Cardiac fibroblast (primary cell): Measurements from ENCODE around the gene EEPD1.

Experiments used
- DNase-seq, 2 donors: peaks; one replicate each; pipeline versions ENCODE4 v3.0.0 to v3.0.0-alpha.2; 2010; ENCODE audit warnings: low read depth in 2 of 2
- H3K4me3 ChIP-seq, 2 donors: replicated peaks in 1 of 2; 1 replicate in 1 of 2; 2 replicates in 1 of 2; pipeline ENCODE4 v1.5.1; 2011; ENCODE audit warnings: low read depth in 2 of 2, low read length in 2 of 2, mild to moderate bottlenecking in 2 of 2, moderate library complexity in 1 of 2
- TF ChIP-seq, protein P1 (sequence below): IDR thresholded peaks from one replicate; pipeline ENCODE4 v1.5.1; 2011; ENCODE audit warnings: low read depth, mild to moderate bottlenecking, low read length, inconsistent platforms

The EEPD1 gene

DNA sequence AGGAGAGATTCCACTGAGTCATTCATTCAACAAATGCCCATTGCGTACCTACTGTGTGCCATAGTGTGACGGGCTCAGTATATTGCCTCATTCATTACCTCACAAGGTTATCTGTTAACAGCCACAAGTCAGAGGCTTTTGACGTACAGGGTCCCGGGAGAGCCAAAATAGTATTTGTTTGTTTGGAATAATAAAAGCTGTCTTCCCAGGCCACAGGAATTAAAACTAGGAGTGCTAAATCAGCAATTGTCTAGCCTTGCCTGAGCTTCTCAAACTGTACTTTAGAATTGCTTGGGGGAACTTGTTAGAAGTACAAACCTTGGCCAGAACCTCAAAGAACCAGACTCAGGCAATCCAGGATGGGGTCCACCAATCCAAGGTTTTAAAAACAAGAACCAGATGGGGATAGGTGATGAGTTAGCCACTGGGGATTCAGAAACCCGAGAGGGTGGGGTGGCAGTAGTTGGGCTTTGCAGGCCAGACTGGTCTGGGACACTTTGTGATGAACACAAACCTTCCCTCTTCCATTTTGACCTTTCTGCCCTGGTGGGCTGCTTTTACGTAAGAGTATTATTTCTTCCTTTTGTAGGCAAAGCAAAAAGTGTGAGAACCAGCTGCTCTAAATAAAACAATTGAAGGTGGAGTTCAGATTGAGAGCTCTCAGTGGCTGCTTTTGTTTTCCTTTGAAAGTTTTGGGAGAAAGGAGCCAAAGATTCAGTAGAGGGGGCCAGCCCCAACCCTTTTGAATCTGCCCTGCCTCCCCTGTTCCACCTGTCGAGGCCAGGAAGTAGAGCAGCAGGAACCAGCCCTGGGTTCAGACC, 123.6 kb downstream of the EEPD1 start:
- H3K4me3 ChIP-seq, result no peak overlapping the region

DNA sequence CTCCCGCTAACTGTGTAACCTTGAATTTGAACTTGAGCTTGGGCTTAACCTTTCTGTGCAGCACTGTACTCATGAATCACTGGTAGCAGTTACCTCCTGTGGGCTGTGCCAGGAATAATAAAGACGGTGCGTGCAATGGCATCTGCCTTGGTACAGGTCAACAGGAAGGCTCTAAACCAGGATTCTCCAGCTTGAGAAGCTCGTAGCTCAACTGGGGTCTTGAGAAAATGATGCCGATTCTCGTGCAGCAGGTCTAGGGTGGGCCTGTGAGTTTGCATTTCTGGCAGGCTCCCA, 124.1 kb downstream of the EEPD1 start:
- TF ChIP-seq, protein P1, sequence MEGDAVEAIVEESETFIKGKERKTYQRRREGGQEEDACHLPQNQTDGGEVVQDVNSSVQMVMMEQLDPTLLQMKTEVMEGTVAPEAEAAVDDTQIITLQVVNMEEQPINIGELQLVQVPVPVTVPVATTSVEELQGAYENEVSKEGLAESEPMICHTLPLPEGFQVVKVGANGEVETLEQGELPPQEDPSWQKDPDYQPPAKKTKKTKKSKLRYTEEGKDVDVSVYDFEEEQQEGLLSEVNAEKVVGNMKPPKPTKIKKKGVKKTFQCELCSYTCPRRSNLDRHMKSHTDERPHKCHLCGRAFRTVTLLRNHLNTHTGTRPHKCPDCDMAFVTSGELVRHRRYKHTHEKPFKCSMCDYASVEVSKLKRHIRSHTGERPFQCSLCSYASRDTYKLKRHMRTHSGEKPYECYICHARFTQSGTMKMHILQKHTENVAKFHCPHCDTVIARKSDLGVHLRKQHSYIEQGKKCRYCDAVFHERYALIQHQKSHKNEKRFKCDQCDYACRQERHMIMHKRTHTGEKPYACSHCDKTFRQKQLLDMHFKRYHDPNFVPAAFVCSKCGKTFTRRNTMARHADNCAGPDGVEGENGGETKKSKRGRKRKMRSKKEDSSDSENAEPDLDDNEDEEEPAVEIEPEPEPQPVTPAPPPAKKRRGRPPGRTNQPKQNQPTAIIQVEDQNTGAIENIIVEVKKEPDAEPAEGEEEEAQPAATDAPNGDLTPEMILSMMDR, result no peak
- no peak for DNase-seq
- H3K4me3 ChIP-seq, result no peak overlapping the region

More for the DNA sequence above, 123.6 kb downstream of the EEPD1 start:
- no peak for DNase-seq
- TF ChIP-seq, protein P1, result no peak

DNA sequence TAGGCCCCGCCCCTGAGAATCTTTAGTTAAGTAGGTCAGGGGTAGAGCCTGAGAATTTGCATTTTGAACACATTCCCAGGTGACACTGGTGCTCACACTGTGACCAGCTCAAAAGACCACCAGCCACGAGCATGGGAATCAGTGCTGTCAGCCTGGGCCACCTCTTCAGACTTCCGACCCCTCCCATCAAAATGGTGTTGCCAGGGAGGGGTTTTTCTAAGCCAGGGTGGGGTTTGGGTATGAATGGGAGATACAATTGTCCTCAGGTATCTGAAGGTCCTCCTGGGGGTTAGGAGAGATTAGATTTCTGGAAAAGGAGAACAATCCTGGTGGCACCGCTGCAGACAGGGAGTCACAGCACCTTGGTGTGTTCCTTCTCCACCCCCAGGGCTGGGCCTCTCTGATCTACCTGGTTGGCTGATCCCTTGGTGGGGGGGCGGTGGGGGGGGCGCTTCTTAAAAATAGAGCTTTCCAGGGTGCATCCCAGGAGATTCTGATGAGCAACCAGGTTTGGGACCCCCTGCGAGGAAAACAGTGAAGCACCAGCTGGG, 125.1 kb downstream of the EEPD1 start:
- TF ChIP-seq, protein P1, result no peak
- no peak for DNase-seq
- no peak overlapping the region for H3K4me3 ChIP-seq

DNA sequence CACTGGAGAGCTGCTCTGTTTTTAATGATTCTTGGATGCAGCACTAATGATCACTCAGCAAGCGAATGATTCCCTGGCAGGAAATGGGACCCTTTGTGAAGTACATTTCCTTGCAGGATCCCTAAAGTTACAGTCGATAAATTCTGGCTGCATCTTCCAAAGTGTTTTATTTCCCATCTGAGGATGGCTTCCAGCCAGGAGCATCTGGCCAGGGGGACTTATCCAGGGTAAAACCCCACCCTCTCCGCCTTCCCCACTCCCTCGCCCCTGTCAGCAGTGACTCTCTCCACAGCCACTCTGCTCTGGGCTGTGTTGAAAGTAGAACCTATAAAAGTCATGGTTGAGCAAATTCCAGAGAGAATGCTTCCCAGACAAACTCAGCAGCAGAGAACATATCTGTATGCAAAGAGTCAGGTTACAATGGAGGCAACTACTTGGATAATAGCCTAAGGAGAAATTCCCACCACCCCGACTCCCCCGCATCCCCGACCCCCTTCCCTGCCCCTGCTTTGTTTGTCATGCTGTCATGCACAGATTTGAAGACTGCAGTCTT, 125.6 kb downstream of the EEPD1 start:
- no peak overlapping the region for H3K4me3 ChIP-seq
- TF ChIP-seq, protein P1, result no peak
- peak in 1 of 2 donors; percentile 75 for DNase-seq

DNA sequence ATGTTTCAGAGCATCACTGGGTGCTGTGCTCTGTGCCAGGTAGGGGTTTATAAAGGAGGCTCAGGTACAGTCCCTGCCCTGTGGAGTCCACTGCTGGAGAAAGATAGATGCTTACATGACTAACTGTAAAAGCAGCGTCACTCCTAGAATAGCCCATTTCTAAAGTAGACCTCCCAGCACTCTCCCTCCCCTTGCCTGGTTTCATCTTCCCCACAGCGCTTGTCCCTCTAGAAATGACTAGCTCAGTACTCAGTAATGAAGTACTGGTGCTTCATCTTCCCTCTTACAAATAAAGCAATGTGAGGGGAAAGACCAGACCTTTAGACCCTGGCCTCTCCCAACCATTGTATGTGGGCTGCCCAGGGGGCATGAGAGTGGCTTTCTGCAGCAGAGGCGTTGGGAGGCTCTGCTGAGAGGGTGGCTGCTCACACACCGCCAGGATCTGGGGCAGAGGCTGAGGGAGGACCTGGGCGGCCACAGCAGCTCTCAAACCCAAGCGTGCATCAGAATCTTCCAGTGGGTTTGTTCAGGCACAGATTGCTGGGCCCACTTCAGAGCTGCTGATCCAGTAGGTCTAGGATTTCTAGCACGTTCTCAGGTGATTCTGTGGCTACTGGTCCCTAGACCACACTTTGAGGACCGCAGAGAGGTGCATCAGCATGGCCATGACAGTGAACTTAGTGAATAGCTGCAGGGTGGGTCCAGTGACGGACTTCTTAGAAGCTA, 126.3 kb downstream of the EEPD1 start:
- H3K4me3 ChIP-seq, result no peak overlapping the region
- DNase-seq, result no peak
- TF ChIP-seq, protein P1, result no peak

DNA sequence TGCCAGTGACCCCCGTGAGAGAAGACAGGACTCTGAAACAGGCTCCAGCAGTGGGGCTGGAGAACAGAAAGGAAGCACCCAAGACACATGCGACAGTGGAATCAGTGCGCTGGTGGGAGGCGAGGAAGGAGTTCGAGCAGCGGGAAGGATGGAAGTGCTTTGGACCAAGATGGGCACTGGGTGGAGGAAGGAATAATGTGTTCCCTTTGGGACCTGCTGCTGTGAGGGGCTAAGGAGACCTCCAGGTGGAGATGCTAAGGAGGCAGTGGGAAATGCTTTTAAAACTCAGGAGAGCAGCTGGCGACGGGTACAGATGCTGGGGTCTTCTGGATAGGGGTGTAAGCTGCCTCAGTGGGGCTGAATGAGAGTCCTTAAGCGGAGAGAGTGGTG, 126.9 kb downstream of the EEPD1 start:
- TF ChIP-seq, protein P1, result no peak
- no peak for DNase-seq
- no peak overlapping the region for H3K4me3 ChIP-seq
